RWPE2 (cell line): ENCODE measurements around the gene RNF225.

Experiments used
- ATAC-seq: fragments of 200-7000 bp; cut with Tn5 transposase; 3 replicates; pipeline ENCODE4 v1.9.1; 2021; ENCODE audit warnings: low read depth
- DNase-seq: peaks from one replicate; pipeline ENCODE4 v3.0.0-alpha.2; 2020; ENCODE audit warnings: low spot score
- H3K27ac ChIP-seq: fragments of 450-650 bp; 2 replicates; pipeline ENCODE4 v1.5.1; 2017; ENCODE audit warnings: mild to moderate bottlenecking; ENCODE audit not compliant: poor library complexity, severe bottlenecking
- H3K27me3 ChIP-seq: fragments of 250-450 bp; sonication (Bioruptor Pico); 2 replicates; pipeline ENCODE4 v1.5.1; 2021; ENCODE audit warnings: mild to moderate bottlenecking, moderate library complexity; ENCODE audit not compliant: insufficient read depth, poor library complexity, severe bottlenecking
- H3K36me3 ChIP-seq: fragments of 250-450 bp; sonication (Bioruptor Pico); 2 replicates; pipeline ENCODE4 v1.5.1; 2020; ENCODE audit warnings: low read depth, mild to moderate bottlenecking, moderate library complexity
- H3K4me1 ChIP-seq: fragments of 250-450 bp; sonication (Bioruptor Pico); 2 replicates; pipeline ENCODE4 v1.5.1; 2021; ENCODE audit warnings: mild to moderate bottlenecking, moderate library complexity; ENCODE audit not compliant: insufficient read depth, poor library complexity, severe bottlenecking
- H3K4me3 ChIP-seq: fragments of 250-450 bp; sonication (Bioruptor Pico); 2 replicates; pipeline ENCODE4 v1.5.1; 2021; ENCODE audit warnings: mild to moderate bottlenecking, moderate library complexity; ENCODE audit not compliant: severe bottlenecking
- H3K9me3 ChIP-seq: fragments of 250-450 bp; sonication (Bioruptor Pico); 2 replicates; pipeline ENCODE4 v1.5.1; 2021; ENCODE audit warnings: mild to moderate bottlenecking, moderate library complexity; ENCODE audit not compliant: severe bottlenecking
- TF ChIP-seq, protein P1 (sequence below): fragments of 450-650 bp; IDR thresholded peaks from one replicate; pipeline ENCODE4 v1.5.1; 2017; ENCODE audit warnings: mild to moderate bottlenecking, moderate library complexity; ENCODE audit not compliant: poor library complexity, severe bottlenecking

Gene RNF225

DNA sequence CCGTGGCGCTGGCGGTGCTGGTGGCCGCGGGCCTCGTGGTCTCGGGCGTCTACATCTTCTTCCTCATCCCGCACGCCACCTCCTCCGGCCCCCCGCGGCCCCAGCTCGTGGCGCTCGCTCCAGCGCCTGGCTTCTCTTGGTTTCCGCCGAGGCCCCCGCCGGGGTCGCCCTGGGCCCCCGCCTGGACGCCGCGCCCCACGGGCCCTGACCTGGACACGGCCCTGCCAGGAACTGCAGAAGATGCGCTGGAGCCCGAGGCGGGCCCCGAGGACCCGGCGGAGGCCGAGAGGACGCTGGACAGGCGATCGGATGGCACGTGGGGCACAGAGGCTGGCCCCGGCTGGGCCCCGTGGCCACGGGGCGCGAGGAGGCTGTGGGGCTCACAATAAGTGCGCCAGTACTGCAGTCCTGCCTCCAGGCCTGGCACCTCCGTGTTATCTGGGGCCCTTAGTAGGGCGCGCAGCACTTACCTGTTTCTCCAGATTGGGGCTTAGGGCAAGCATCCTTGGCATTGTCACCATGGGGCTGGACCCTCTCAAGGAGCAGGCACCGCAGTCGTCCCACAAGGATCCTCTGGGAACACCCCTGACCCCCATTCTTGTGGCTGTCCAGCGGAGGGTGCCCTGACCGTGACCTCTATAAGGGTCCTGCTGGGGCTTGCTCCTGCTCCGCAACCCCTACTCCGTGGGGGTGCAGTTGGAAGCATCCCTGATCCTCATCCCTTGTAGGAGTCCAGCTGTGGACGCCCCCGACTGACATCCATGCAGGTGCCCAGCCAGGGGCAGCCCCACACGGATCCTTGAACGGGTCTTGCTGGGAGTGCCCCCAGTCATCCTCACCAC lies 1.5 kb downstream of the RNF225 start:
- H3K4me1 ChIP-seq = peaks cover 8% of the 10 kb centered on the region
- H3K27ac ChIP-seq = peak overlapping the region; percentile 64
- peaks cover 30% of the 10 kb centered on the region for H3K36me3 ChIP-seq
- H3K27me3 ChIP-seq = no peaks in the 10 kb centered on the region
- peak overlapping the region; percentile 25 for H3K4me3 ChIP-seq
- H3K9me3 ChIP-seq = no peaks in the 10 kb centered on the region
- DNase-seq (peak; percentile 51), ATAC-seq (no peak)
- TF ChIP-seq, protein P1, sequence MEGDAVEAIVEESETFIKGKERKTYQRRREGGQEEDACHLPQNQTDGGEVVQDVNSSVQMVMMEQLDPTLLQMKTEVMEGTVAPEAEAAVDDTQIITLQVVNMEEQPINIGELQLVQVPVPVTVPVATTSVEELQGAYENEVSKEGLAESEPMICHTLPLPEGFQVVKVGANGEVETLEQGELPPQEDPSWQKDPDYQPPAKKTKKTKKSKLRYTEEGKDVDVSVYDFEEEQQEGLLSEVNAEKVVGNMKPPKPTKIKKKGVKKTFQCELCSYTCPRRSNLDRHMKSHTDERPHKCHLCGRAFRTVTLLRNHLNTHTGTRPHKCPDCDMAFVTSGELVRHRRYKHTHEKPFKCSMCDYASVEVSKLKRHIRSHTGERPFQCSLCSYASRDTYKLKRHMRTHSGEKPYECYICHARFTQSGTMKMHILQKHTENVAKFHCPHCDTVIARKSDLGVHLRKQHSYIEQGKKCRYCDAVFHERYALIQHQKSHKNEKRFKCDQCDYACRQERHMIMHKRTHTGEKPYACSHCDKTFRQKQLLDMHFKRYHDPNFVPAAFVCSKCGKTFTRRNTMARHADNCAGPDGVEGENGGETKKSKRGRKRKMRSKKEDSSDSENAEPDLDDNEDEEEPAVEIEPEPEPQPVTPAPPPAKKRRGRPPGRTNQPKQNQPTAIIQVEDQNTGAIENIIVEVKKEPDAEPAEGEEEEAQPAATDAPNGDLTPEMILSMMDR = no peak

DNA sequence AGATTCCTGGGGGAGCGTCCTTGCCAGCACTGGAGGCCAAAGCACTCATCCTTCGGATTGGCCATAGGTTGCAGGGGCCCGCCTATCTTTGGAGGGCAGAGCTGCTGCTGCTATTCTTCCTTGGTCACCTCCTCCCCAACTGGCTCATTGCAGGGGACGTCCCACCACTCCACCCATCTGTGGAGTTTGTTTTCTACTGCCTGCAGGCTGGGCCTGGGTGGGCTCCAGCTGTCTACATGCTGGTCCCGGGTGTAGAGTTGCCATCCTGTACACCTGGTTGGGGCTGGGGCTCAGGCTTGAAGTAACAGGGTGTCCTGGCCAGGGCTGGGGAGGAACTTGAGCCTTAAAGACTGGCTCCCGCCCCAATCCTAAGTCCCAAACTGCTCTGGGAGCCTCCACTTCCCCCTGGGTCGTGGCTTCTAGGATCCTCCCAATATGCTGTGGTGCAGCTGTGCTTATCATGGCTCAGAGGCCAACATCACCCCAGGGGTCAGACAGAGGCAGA lies 2.1 kb downstream of the RNF225 start:
- Histone ChIP-seq H3K9me3 (no peaks in the 10 kb centered on the region), H3K27me3 (no peaks in the 10 kb centered on the region), H3K27ac (no peak overlapping the region), H3K36me3 (peaks cover 23% of the 10 kb centered on the region), H3K4me3 (no peak overlapping the region), H3K4me1 (peaks cover 12% of the 10 kb centered on the region)
- peak; percentile 55 for DNase-seq
- ATAC-seq = no peak
- TF ChIP-seq, protein P1 = no peak

DNA sequence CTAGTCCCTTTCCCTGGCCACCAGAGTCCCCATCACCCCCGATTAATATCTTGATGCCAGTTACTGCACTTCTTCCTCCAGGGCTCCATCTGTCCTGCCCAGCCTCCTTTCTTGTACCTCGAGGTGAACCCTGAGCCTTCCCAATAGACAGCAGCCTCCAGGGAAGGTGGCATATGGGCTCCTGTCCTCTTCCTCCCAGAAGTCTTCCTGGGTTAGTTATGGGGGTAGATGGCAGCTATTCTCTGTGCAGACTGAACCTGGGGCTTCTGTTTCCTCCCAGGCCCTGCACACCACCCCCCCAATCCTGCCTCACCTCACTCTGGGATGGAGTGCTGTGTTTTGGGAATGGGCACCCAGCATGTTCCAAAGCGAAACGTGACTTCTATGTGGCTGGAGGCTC lies 2.6 kb downstream of the RNF225 start:
- Histone ChIP-seq H3K36me3 (peaks cover 18% of the 10 kb centered on the region), H3K4me1 (peaks cover 12% of the 10 kb centered on the region), H3K9me3 (no peaks in the 10 kb centered on the region), H3K27me3 (no peaks in the 10 kb centered on the region), H3K4me3 (no peak overlapping the region), H3K27ac (no peak overlapping the region)
- TF ChIP-seq, protein P1 = no peak
- DNase-seq (no peak), ATAC-seq (no peak)

DNA sequence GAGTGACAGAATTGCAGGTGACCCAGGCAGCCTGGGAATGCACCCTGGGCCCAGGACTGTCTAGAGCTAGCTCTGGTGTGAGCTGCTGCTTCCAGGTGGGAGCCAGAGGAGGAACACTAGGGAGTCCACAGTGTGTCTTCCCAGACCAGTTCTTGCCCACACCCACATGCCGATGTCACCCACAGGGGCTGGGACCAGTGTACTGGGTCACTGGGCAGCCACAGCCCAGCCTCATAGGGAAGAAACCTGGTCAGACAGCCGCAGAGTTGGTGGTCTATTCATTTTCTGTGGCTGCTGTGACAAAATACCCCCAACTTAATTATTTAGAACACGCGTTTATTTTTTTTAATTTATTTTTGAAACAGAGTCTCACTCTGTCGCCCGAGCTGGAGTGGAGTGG lies 3.1 kb downstream of the RNF225 start:
- H3K27me3 ChIP-seq = no peaks in the 10 kb centered on the region
- peaks cover 13% of the 10 kb centered on the region for H3K36me3 ChIP-seq
- ATAC-seq = no peak
- TF ChIP-seq, protein P1 = no peak
- H3K4me1 ChIP-seq = peaks cover 12% of the 10 kb centered on the region
- no peak overlapping the region for H3K27ac ChIP-seq
- peak; percentile 47 for DNase-seq
- H3K4me3 ChIP-seq = no peak overlapping the region
- H3K9me3 ChIP-seq = no peaks in the 10 kb centered on the region

DNA sequence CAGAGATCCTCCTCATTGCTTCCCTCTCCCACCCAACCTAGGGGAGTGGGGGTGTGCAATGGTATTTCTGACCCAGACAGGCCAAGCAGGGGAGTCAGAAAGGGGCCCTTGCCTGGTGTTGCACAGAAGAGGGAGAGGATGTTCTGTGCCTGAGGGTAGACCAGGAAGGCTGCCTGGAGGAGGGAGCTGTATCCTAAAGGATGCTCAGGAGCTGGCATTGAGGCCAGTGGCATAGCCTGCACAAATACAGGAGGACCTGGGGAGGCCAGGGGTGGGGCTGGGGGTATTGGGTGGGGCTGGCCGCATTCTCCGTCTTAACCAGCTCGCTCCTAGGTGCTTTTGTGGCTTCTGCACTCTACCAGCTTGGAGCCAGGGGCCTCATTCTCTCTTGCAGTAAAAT lies 4.4 kb downstream of the RNF225 start:
- Histone ChIP-seq H3K36me3 (no peaks in the 10 kb centered on the region), H3K9me3 (no peaks in the 10 kb centered on the region), H3K27me3 (no peaks in the 10 kb centered on the region), H3K27ac (peak overlapping the region; percentile 33), H3K4me1 (peaks cover 8% of the 10 kb centered on the region), H3K4me3 (no peak overlapping the region)
- peak; percentile 23 for DNase-seq
- TF ChIP-seq, protein P1 = no peak
- no peak for ATAC-seq
